ENCODE results near the gene TANC2. TPM values are rescaled to one million over a fixed set of nuclear protein-coding genes. Genes with fewer than 3 reads are reported as not detected.

TANC2 gene
- total and polyA plus RNA-seq, 9 of the 15 experiments (the other 6 are each of a cell fraction or from before 2014, with no cell fraction given), result 0.46 to 7.8 (median 4.5) TPM

- no peak for ATAC-seq
- H4K20me1 ChIP-seq (replicated peaks; ENCODE audit: control insufficient read depth, insufficient read depth, low read length), result no peaks in the 10 kb centered on the region
- no peak for FAIRE-seq
- ChIA-PET POLR2A (no interaction called here), CTCF (ENCODE audit: low intra/inter-chr PET ratio) (no interaction called here)
- no peak overlapping the region for H3K4me3 ChIP-seq
- intact Hi-C loops (cut with micrococcal nuclease) (no loop called here), in situ Hi-C loops (cut with MboI) (no loop called here)
- H3K36me3 ChIP-seq (ENCODE audit: control insufficient read depth, insufficient read depth, low read length), result no peaks in the 10 kb centered on the region
- no peak for TF ChIP-seq ILK (tag; IDR thresholded peaks at IDR 0.05; ENCODE audit: borderline replicate concordance, low read depth)
- TF ChIP-seq ZKSCAN3 (CRISPR knock-in tag; IDR thresholded peaks at IDR 0.05), result no peak
- TF ChIP-seq SMAD4 (CRISPR knock-in tag; conservative IDR thresholded peaks at IDR 0.05), result no peak
- no peak for TF ChIP-seq SMARCB1 (IDR thresholded peaks at IDR 0.05; ENCODE audit: insufficient read length, low read depth)
- no peak for TF ChIP-seq MYNN (IDR thresholded peaks at IDR 0.05)
- TF ChIP-seq MYNN (CRISPR knock-in tag; IDR thresholded peaks at IDR 0.05), result no peak
- no peak for TF ChIP-seq MIER1 (IDR thresholded peaks at IDR 0.05; ENCODE audit: low read depth)
- TF ChIP-seq, protein P1, sequence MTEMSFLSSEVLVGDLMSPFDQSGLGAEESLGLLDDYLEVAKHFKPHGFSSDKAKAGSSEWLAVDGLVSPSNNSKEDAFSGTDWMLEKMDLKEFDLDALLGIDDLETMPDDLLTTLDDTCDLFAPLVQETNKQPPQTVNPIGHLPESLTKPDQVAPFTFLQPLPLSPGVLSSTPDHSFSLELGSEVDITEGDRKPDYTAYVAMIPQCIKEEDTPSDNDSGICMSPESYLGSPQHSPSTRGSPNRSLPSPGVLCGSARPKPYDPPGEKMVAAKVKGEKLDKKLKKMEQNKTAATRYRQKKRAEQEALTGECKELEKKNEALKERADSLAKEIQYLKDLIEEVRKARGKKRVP (CRISPR knock-in tag; IDR thresholded peaks at IDR 0.05), result no peak
- no peak for TF ChIP-seq ZNF764 (CRISPR knock-in tag; IDR thresholded peaks at IDR 0.05; ENCODE audit: low read depth)
- no peak for TF ChIP-seq GABPB1 (CRISPR knock-in tag; IDR thresholded peaks at IDR 0.05)
- TF ChIP-seq HDAC6 (IDR thresholded peaks at IDR 0.05; ENCODE audit: low read depth, low read length), result no peak
- TF ChIP-seq ZBTB9 (CRISPR knock-in tag; IDR thresholded peaks at IDR 0.05), result no peak
- no peak for TF ChIP-seq ESRRB (CRISPR knock-in tag; IDR thresholded peaks at IDR 0.05; ENCODE audit: borderline replicate concordance)
- no peak overlapping the region for H3K27ac ChIP-seq (ENCODE audit: extremely low read depth, low read depth, low read length)
- no peaks in the 10 kb centered on the region for H3K79me2 ChIP-seq (ENCODE audit: control insufficient read depth, insufficient read depth, low read length)
- H3K9me3 ChIP-seq (replicated peaks; ENCODE audit: control insufficient read depth, insufficient read depth, low read depth, low read length), result no peaks in the 10 kb centered on the region
- no peak overlapping the region for H2AFZ ChIP-seq (ENCODE audit: low read depth, low read length)
- DNase-seq (ENCODE audit: extremely low read depth in 1 of 4, low spot score in 3 of 4), result no peak
- no peak overlapping the region for H3K9ac ChIP-seq (ENCODE audit: insufficient read depth in 1 of 2, low read depth in 2 of 2, low read length in 2 of 2)
- H3K9me1 ChIP-seq (ENCODE audit: control insufficient read depth, insufficient read depth, low read length), result no peaks in the 10 kb centered on the region
- peaks cover 2 to 7% of the 10 kb centered on the region in 2 experiments; a peak in 2 of 5 replicates for H3K27me3 ChIP-seq (ENCODE audit: control insufficient read depth in 2 of 2, insufficient read depth in 2 of 2, low read length in 2 of 2)
- H3K4me1 ChIP-seq (replicated peaks in 1 of 2; ENCODE audit: control insufficient read depth in 2 of 2, insufficient read depth in 2 of 2, low read length in 2 of 2), result no peaks in the 10 kb centered on the region
- 0% methylated on average over 1 of the region's 1 CpG for WGBS (ENCODE audit: insufficient coverage, low coverage, missing lambda C conversion rate)
- H3K4me2 ChIP-seq (ENCODE audit: insufficient read depth, low read length), result no peak overlapping the region
- BruUV-seq (replicated peaks), result no TSS peak
Observed at GRCh38 chr17:62948370-62948769, 17.7 kb upstream of the TANC2 start.
